WTC11 (cell line): ENCODE results near the gene SEC24A. TPM values are rescaled to one million over a fixed set of nuclear protein-coding genes. Genes with fewer than 3 reads are reported as not detected.
"Not testable (repeated sequence)": the region's sequence is repeated elsewhere in the genome, so short reads cannot be mapped to it uniquely, and the experiment has no call there.

Experiments used
- ATAC-seq: fragments of 200-7000 bp; cut with Tn5 transposase; 2 replicates; pipeline ENCODE4 v1.10.0; 2021; ENCODE audit warnings: mild to moderate bottlenecking, moderate library complexity
- CTCF ChIA-PET: fragments of 300-600 bp; sonication (Branson Sonifier 250); formaldehyde crosslinking; loops from one replicate; lab custom pipeline; 2021; ENCODE audit warnings: antibody characterized with exemption; lab: Charles Lee
- POLR2A ChIA-PET: fragments of 350-600 bp; sonication (Branson Sonifier 250); formaldehyde crosslinking; loops from one replicate; lab custom pipeline; 2021; ENCODE audit warnings: antibody characterized with exemption; lab: Charles Lee
- DNase-seq: peaks from one replicate; pipeline ENCODE4 v3.0.0; 2021; ENCODE audit warnings: low spot score
- H3K27ac Mint-ChIP-seq: 2 replicates; pipeline ENCODE4 v1.8.0; 2021; ENCODE audit warnings: mixed read lengths
- H3K27me3 Mint-ChIP-seq: 2 replicates; pipeline ENCODE4 v1.8.0; 2021; ENCODE audit warnings: low read depth, mild to moderate bottlenecking, moderate library complexity, mixed read lengths
- H3K36me3 Mint-ChIP-seq: 2 replicates; pipeline ENCODE4 v1.8.0; 2021; ENCODE audit warnings: mixed read lengths
- H3K4me1 Mint-ChIP-seq: 2 replicates; pipeline ENCODE4 v1.8.0; 2022; ENCODE audit warnings: mixed read lengths
- H3K4me3 Mint-ChIP-seq: 2 replicates; pipeline ENCODE4 v1.8.0; 2021; ENCODE audit warnings: mild to moderate bottlenecking, moderate library complexity, mixed read lengths
- H3K9me3 Mint-ChIP-seq: 2 replicates; pipeline ENCODE4 v1.8.0; 2021; ENCODE audit warnings: mixed read lengths
- ARID4B ChIP-seq: sonication (generic); formaldehyde crosslinking; IDR thresholded peaks from 2 replicates; pipeline ENCODE4 v1.8.0; 2023; ENCODE audit warnings: missing genetic modification reagents, mild to moderate bottlenecking, borderline replicate concordance
- FOXK1 ChIP-seq: sonication (generic); formaldehyde crosslinking; IDR thresholded peaks from 2 replicates; pipeline ENCODE4 v1.8.0; 2022; ENCODE audit warnings: mild to moderate bottlenecking, moderate library complexity, missing genetic modification reagents
- FOXP4 ChIP-seq: sonication (generic); formaldehyde crosslinking; IDR thresholded peaks from 2 replicates; pipeline ENCODE4 v1.8.0; 2022; ENCODE audit warnings: mild to moderate bottlenecking, missing genetic modification reagents
- GABPB1 ChIP-seq: sonication (generic); formaldehyde crosslinking; IDR thresholded peaks from 2 replicates; pipeline ENCODE4 v1.8.1; 2023; ENCODE audit warnings: mild to moderate bottlenecking, missing genetic modification reagents
- IRF2 ChIP-seq: sonication (generic); formaldehyde crosslinking; IDR thresholded peaks from 2 replicates; pipeline ENCODE4 v1.8.0; 2022; ENCODE audit warnings: low read depth, missing genetic modification reagents, borderline replicate concordance
- MAX ChIP-seq: sonication (generic); formaldehyde crosslinking; IDR thresholded peaks from 2 replicates; pipeline ENCODE4 v1.8.0; 2022; ENCODE audit warnings: mild to moderate bottlenecking, missing genetic modification reagents
- SOX15 ChIP-seq: fragments of 250-450 bp; sonication (Bioruptor Pico); IDR thresholded peaks from 2 replicates; pipeline ENCODE4 v1.9.0; 2021; ENCODE audit warnings: mild to moderate bottlenecking
- TEAD4 ChIP-seq: sonication (generic); formaldehyde crosslinking; IDR thresholded peaks from 2 replicates; pipeline ENCODE4 v1.8.0; 2022; ENCODE audit warnings: mild to moderate bottlenecking, missing genetic modification reagents
- TP53 ChIP-seq: sonication (generic); formaldehyde crosslinking; IDR thresholded peaks from 2 replicates; pipeline ENCODE4 v1.8.1; 2023; ENCODE audit warnings: mild to moderate bottlenecking, missing genetic modification reagents
- USF1 ChIP-seq: sonication (generic); formaldehyde crosslinking; IDR thresholded peaks from 2 replicates; pipeline ENCODE4 v1.8.0; 2022; ENCODE audit warnings: mild to moderate bottlenecking, missing genetic modification reagents
- ZNF138 ChIP-seq: sonication (generic); formaldehyde crosslinking; conservative IDR thresholded peaks from 2 replicates; pipeline ENCODE4 v1.8.1; 2022; ENCODE audit warnings: mild to moderate bottlenecking, moderate library complexity, missing genetic modification reagents
- total RNA-seq: library from RNA; stranded (reverse); gene quantifications from 3 replicates; pipeline ENCODE4 v1.2.3, GENCODE V29; 2021
- TF ChIP-seq, protein P1 (sequence below): sonication (generic); formaldehyde crosslinking; IDR thresholded peaks from 2 replicates; pipeline ENCODE4 v1.8.1; 2023; ENCODE audit warnings: mild to moderate bottlenecking, missing genetic modification reagents, borderline replicate concordance

SEC24A gene
- total RNA-seq, 1 experiment from 2014 or later, result 30.5 TPM

DNA sequence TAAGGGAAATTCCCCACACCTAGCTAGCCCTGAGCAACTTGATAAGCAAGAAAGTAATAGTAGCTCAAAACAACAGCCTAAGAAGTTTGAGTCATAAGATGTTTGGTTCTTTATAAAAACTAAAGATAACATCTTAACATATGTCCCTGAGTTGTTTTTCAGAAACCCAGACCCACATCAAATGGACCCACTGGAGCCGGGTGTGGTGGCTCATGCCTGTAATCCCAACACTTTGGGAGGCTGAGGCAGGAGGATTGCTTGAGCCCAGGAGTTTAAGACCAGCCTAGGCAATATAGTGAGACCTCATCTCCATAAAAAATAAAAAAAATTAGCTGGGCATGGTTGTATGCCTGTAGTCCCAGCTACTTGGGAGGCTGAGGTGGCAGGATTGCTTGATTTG lies 13.2 kb upstream of the SEC24A start:
- H3K27ac Mint-ChIP-seq, H3K4me3 Mint-ChIP-seq, H3K27me3 Mint-ChIP-seq, H3K4me1 Mint-ChIP-seq, H3K9me3 Mint-ChIP-seq, H3K36me3 Mint-ChIP-seq, DNase-seq, ATAC-seq: not testable (repeated sequence)
- POLR2A ChIA-PET, result interaction anchor here (1.0 kb wide), 1 partner anchor 264 kb away, joined by 3 read pairs; the partner anchor contains the start of gene UBE2B
- CTCF ChIA-PET, result interaction anchor here (1.9 to 3.3 kb wide), 2 partner anchors 43 to 48 kb away, joined by 4 to 15 read pairs; no protein-coding TSS in a partner anchor

DNA sequence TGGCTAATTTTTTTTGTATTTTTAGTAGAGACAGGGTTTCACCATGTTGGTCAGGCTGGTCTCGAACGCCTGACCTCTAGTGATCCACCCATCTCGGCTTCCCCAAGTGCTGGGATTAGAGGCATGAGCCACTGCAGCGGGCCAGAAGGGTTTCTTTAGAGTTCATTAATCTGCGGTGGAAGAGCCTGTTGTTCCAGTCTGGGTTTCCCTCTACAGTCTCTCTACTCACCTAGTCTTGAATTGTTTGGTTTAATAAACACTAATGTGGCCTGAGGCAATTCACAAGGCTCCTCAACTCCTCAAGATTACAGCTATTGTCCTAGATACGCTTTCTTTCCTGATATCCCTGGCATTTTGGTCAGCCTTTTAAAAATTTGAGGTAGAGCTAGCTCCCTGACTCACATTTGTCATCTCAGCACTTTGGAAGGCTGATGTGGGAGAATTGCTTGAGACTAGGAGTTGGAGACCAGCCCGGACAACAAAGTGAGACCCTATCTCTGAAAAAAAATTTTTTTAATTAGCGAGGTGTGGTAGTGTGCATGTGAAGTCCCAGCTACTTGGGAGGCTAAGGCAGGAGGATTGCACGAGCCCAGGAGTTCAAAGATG lies 11.4 kb upstream of the SEC24A start:
- H3K4me1 Mint-ChIP-seq, result peaks cover 5% of the 10 kb centered on the region
- ATAC-seq, result no peak

GRCh38 chr5:134638760-134639201 lies 9.8 kb upstream of the SEC24A start:
- ChIA-PET POLR2A (no interaction called here), CTCF (interaction anchor here (2.2 kb wide), 1 partner anchor 52 kb away, joined by 10 read pairs; no protein-coding TSS in a partner anchor)
- H3K27ac Mint-ChIP-seq, result no peak overlapping the region

More for the DNA sequence above, 11.4 kb upstream of the SEC24A start:
- Mint-ChIP-seq H3K4me3 (no peak overlapping the region), H3K9me3 (no peaks in the 10 kb centered on the region), H3K36me3 (no peaks in the 10 kb centered on the region), H3K27ac (no peak overlapping the region), H3K27me3 (no peaks in the 10 kb centered on the region)
- TF ChIP-seq IRF2 (CRISPR knock-in tag) (no peak), MAX (CRISPR knock-in tag) (no peak), USF1 (no peak), FOXP4 (no peak)
- ChIA-PET POLR2A (no interaction called here), CTCF (no interaction called here)
- no peak for DNase-seq

DNA sequence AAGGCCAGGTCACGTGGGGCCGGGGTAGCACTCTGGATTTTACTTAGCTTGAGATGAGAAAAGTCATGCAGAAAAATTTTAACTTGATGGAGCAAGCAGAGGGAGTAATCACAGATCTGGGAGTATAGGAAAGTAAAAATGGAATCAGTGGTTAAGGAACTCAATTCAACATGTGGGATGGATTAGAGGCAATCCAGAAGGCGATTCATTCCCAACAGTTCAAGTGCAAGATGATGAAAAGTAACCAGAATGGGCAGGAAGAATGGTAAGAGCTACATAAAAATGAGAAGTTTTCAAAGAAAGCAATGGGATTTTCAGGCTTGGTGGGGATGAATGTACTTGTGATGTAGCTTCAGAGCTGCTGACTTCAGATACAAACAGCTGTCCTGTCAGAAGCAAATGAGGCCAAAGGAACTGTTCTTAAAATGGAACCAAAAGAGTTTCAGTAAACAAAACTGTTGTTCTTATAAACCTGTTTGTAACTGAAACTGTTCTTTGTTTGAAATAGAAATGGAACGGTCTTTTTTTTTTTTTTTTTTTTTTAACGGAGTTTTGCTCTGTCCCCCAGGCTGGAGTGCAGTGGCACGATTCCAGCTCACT lies 5.6 kb upstream of the SEC24A start:
- POLR2A ChIA-PET, result no interaction called here
- Mint-ChIP-seq H3K27me3 (no peaks in the 10 kb centered on the region), H3K36me3 (no peaks in the 10 kb centered on the region), H3K4me1 (peaks cover 5% of the 10 kb centered on the region; the same call in 1 of the 2 replicates), H3K27ac (peak overlapping the region; percentile 36), H3K9me3 (no peaks in the 10 kb centered on the region), H3K4me3 (no peak overlapping the region)
- DNase-seq, result no peak
- CTCF ChIA-PET, result interaction anchor here (0.6 to 1.8 kb wide), 2 partner anchors 56 to 1424 kb away, joined by 3 to 9 read pairs; no protein-coding TSS in a partner anchor
- ATAC-seq, result no peak
- TF ChIP-seq, protein P1, sequence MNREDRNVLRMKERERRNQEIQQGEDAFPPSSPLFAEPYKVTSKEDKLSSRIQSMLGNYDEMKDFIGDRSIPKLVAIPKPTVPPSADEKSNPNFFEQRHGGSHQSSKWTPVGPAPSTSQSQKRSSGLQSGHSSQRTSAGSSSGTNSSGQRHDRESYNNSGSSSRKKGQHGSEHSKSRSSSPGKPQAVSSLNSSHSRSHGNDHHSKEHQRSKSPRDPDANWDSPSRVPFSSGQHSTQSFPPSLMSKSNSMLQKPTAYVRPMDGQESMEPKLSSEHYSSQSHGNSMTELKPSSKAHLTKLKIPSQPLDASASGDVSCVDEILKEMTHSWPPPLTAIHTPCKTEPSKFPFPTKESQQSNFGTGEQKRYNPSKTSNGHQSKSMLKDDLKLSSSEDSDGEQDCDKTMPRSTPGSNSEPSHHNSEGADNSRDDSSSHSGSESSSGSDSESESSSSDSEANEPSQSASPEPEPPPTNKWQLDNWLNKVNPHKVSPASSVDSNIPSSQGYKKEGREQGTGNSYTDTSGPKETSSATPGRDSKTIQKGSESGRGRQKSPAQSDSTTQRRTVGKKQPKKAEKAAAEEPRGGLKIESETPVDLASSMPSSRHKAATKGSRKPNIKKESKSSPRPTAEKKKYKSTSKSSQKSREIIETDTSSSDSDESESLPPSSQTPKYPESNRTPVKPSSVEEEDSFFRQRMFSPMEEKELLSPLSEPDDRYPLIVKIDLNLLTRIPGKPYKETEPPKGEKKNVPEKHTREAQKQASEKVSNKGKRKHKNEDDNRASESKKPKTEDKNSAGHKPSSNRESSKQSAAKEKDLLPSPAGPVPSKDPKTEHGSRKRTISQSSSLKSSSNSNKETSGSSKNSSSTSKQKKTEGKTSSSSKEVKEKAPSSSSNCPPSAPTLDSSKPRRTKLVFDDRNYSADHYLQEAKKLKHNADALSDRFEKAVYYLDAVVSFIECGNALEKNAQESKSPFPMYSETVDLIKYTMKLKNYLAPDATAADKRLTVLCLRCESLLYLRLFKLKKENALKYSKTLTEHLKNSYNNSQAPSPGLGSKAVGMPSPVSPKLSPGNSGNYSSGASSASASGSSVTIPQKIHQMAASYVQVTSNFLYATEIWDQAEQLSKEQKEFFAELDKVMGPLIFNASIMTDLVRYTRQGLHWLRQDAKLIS (CRISPR knock-in tag), result no peak
- TF ChIP-seq TP53 (no peak), SOX15 (CRISPR knock-in tag) (no peak), FOXK1 (CRISPR knock-in tag) (no peak), ARID4B (CRISPR knock-in tag) (no peak)

More at GRCh38 chr5:134638760-134639201, 9.8 kb upstream of the SEC24A start:
- no peak overlapping the region for H3K4me3 Mint-ChIP-seq
- no peaks in the 10 kb centered on the region for H3K36me3 Mint-ChIP-seq
- ATAC-seq (no peak), DNase-seq (no peak)
- H3K9me3 Mint-ChIP-seq, result no peaks in the 10 kb centered on the region
- no peaks in the 10 kb centered on the region for H3K27me3 Mint-ChIP-seq
- TF ChIP-seq TEAD4, result no peak
- TF ChIP-seq GABPB1 (CRISPR knock-in tag), result peak; percentile 65; the same call in 1 of the 2 replicates
- no peak for TF ChIP-seq ZNF138
- TF ChIP-seq, all 79 proteins: peak for 1
- peaks cover 5% of the 10 kb centered on the region for H3K4me1 Mint-ChIP-seq
